ENCODE data around the gene INPP5E.

INPP5E gene

DNA sequence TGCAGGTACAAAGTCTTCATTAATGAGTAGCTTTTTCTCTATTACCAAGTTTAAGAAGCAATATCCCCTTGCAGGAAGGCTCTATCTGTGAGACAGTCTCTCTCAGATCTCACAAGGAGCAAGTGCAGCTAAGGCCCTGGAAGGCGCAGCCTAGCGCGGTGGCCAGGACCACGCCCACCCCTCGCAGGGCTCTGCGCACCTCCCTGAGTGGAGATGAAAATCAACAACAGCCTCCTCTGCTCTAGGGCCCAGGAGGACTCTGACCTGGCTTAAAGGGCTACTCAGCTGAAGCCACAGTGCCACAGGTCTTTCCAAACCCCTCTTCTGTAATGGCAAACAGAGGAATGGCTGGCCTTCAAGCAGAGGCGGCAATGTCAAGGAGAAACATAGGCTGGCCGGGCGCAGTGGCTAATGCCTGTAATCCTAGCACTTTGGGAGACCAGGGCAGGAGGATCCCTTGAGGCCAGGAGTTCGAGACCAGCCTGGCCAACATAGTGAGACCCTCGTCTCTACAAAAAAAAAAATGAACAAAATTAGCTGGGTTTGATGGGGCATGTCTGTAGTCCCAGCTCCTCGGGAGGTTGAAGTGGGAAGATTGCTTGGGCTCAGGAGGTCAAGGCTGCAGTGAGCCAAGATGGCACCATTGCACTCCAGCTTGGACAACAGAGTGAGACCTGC lies 31.3 kb upstream of the INPP5E start:
- peaks cover 100% of the 10 kb centered on the region for H3K36me3 ChIP-seq (ENCODE audit: control insufficient read depth, insufficient read depth, low read length)
- H3K27ac ChIP-seq (ENCODE audit: low read depth, low read length): no peak overlapping the region
- H3K9me3 ChIP-seq (ENCODE audit: control insufficient read depth, insufficient read depth, low read depth, low read length): no peaks in the 10 kb centered on the region
- H3K4me3 ChIP-seq (ENCODE audit: low read depth, low read length): no peak overlapping the region
- no peaks in the 10 kb centered on the region for H3K27me3 ChIP-seq (ENCODE audit: control insufficient read depth, insufficient read depth, low read length)
- no peak overlapping the region for H3K9ac ChIP-seq (ENCODE audit: low read length)
- H3K4me1 ChIP-seq (ENCODE audit: control insufficient read depth, insufficient read depth, low read length): no peaks in the 10 kb centered on the region

DNA sequence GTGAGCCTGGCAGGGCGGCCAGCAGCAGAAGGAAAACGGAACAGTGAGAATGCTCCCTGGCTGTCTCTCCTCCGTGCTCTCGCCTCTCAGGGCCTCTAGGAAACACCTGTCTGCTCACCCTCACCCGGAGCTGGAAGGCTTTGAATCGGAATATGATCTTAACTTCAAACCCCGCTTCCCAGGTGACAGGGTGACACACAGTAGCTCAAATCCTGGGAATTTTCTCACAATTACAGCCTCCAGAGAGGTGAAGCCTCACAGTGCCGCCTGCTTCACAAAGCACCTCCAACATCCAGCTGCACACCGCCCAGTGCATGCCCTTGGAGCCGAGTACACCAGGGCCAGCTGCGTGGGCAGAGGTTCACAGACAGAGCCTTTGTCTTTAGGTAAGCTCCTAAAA lies 30.7 kb upstream of the INPP5E start:
- Histone ChIP-seq H3K36me3 (ENCODE audit: control insufficient read depth, insufficient read depth, low read length) (peaks cover 100% of the 10 kb centered on the region), H3K27me3 (ENCODE audit: control insufficient read depth, insufficient read depth, low read length) (no peaks in the 10 kb centered on the region), H3K9ac (ENCODE audit: low read length) (no peak overlapping the region), H3K9me3 (ENCODE audit: control insufficient read depth, insufficient read depth, low read depth, low read length) (no peaks in the 10 kb centered on the region), H3K4me3 (ENCODE audit: low read depth, low read length) (no peak overlapping the region), H3K4me1 (ENCODE audit: control insufficient read depth, insufficient read depth, low read length) (no peaks in the 10 kb centered on the region), H3K27ac (ENCODE audit: low read depth, low read length) (no peak overlapping the region)

DNA sequence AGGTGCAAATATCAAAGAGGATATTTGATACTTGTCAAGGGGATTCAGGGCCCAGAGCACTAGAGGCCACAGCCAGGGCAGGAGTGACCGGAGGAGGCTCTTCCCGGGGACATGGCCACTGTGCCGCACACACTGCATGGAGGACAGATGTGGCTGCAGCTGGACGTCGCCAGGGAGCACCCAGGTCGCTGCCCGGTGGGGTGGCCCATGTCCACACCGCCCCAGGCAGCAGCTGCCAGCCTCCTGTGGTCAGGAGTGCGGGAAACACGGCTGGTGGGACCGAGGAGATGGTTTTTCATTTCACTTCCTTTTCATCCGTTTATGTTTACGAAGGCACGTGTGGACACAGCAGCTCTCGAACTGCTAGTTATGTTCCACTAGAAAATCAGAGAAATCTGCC lies 28.1 kb upstream of the INPP5E start:
- Histone ChIP-seq H3K27me3 (ENCODE audit: control insufficient read depth, insufficient read depth, low read length) (no peaks in the 10 kb centered on the region), H3K36me3 (ENCODE audit: control insufficient read depth, insufficient read depth, low read length) (peaks cover 100% of the 10 kb centered on the region), H3K9me3 (ENCODE audit: control insufficient read depth, insufficient read depth, low read depth, low read length) (no peaks in the 10 kb centered on the region), H3K9ac (ENCODE audit: low read length) (no peak overlapping the region), H3K27ac (ENCODE audit: low read depth, low read length) (no peak overlapping the region), H3K4me1 (ENCODE audit: control insufficient read depth, insufficient read depth, low read length) (no peaks in the 10 kb centered on the region), H3K4me3 (ENCODE audit: low read depth, low read length) (no peak overlapping the region)

DNA sequence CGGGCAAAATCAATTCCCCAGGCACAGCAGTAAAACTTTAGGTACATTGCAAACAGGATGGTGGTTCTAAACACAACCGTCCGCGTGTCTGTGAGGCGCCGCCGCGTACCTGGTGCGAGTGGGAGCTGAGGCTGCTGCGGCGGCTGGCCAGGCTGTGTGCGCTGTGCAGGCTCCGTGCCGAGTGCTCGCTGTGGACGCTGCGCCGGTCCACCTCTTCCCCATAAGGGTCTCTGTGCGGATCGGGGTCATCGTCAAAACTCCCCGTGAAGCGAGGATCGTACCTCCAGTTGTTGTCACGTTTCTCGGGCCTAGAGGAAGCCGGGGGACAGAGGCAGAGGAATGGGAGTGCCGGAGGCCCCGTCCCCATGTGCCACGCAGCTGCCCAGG lies 26.5 kb upstream of the INPP5E start:
- Histone ChIP-seq H3K4me1 (ENCODE audit: control insufficient read depth, insufficient read depth, low read length) (no peaks in the 10 kb centered on the region), H3K4me3 (ENCODE audit: low read depth, low read length) (no peak overlapping the region), H3K36me3 (ENCODE audit: control insufficient read depth, insufficient read depth, low read length) (peaks cover 99% of the 10 kb centered on the region), H3K27ac (ENCODE audit: low read depth, low read length) (no peak overlapping the region), H3K9me3 (ENCODE audit: control insufficient read depth, insufficient read depth, low read depth, low read length) (no peaks in the 10 kb centered on the region), H3K9ac (ENCODE audit: low read length) (no peak overlapping the region), H3K27me3 (ENCODE audit: control insufficient read depth, insufficient read depth, low read length) (no peaks in the 10 kb centered on the region)

DNA sequence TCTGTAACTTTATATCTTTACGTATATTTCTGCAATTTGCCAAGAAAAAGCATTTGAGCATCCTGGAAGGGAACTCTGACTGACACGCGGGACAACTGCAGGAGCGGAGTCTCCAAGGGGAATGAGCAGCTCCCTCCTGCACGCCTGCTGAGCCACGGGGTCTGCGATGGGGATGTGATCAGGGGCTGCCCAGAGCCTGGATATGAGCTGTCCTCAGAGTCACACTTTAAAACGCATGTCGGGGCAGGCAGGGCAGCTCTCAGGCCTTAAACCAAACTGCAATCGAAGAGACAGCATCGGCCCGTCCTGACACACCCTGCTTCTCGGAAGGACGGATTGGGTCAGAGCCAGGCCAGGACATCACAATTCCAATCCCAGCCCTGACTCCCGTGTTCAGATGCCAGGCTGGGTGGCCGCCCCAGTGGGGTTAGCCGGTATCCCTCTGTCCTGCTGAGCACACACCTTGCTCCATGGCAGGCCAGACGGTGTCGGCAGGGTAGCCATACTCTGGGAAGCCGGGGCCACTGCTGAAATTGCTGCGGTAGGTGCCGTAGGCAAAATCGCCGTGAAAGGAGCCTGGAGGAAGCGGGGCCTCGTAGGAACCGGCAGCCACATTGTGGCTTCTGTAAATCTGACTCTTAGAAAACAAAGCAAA lies 26.0 kb upstream of the INPP5E start:
- Histone ChIP-seq H3K36me3 (ENCODE audit: control insufficient read depth, insufficient read depth, low read length) (peaks cover 99% of the 10 kb centered on the region), H3K27me3 (ENCODE audit: control insufficient read depth, insufficient read depth, low read length) (no peaks in the 10 kb centered on the region), H3K4me1 (ENCODE audit: control insufficient read depth, insufficient read depth, low read length) (no peaks in the 10 kb centered on the region), H3K4me3 (ENCODE audit: low read depth, low read length) (no peak overlapping the region), H3K27ac (ENCODE audit: low read depth, low read length) (no peak overlapping the region), H3K9ac (ENCODE audit: low read length) (no peak overlapping the region), H3K9me3 (ENCODE audit: control insufficient read depth, insufficient read depth, low read depth, low read length) (no peaks in the 10 kb centered on the region)

DNA sequence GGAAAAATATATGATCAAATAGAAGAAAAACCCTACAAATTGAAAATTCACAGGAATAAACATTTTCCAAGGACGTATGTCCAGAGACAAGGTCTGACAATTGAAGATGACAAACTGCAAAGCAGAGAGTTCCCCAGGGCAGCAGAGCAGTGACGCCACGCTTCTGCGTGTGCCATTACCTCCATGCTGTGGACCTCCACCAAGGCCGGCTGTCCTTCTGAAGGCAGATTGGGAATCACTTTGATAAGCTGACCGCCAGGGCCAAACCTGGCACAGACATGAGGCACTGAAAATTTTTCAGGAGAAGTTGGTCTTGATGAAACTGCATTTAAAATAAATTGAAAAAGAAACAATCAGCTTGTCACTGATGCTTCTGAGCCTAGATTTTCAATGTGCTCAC lies 24.6 kb upstream of the INPP5E start:
- Histone ChIP-seq H3K27me3 (ENCODE audit: control insufficient read depth, insufficient read depth, low read length) (no peaks in the 10 kb centered on the region), H3K4me1 (ENCODE audit: control insufficient read depth, insufficient read depth, low read length) (no peaks in the 10 kb centered on the region), H3K9me3 (ENCODE audit: control insufficient read depth, insufficient read depth, low read depth, low read length) (no peaks in the 10 kb centered on the region), H3K9ac (ENCODE audit: low read length) (no peak overlapping the region), H3K36me3 (ENCODE audit: control insufficient read depth, insufficient read depth, low read length) (peaks cover 96% of the 10 kb centered on the region), H3K27ac (ENCODE audit: low read depth, low read length) (no peak overlapping the region), H3K4me3 (ENCODE audit: low read depth, low read length) (no peak overlapping the region)

DNA sequence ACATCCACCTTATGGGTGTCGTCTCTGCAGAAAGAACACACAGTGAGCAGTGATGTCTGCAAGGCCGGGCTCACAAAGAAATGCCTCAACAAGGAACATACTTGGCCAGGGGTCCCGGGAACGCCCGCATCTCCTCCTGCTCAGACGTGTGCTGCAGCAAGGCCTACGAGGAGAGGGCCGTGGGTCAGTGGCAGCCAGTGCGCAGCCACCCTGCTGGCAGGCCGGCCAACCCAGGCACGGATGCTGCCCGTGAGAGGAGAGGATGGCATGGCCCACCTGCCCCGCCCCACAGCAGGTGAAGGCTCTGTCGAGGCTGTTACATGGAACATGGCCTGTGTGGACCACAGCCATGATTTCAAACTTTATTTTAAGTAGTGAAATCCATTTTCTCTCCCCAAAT lies 23.9 kb upstream of the INPP5E start:
- H3K27ac ChIP-seq (ENCODE audit: low read depth, low read length): no peak overlapping the region
- H3K27me3 ChIP-seq (ENCODE audit: control insufficient read depth, insufficient read depth, low read length): no peaks in the 10 kb centered on the region
- H3K9ac ChIP-seq (ENCODE audit: low read length): no peak overlapping the region
- H3K36me3 ChIP-seq (ENCODE audit: control insufficient read depth, insufficient read depth, low read length): peaks cover 96% of the 10 kb centered on the region
- H3K4me3 ChIP-seq (ENCODE audit: low read depth, low read length): no peak overlapping the region
- no peaks in the 10 kb centered on the region for H3K4me1 ChIP-seq (ENCODE audit: control insufficient read depth, insufficient read depth, low read length)
- no peaks in the 10 kb centered on the region for H3K9me3 ChIP-seq (ENCODE audit: control insufficient read depth, insufficient read depth, low read depth, low read length)

DNA sequence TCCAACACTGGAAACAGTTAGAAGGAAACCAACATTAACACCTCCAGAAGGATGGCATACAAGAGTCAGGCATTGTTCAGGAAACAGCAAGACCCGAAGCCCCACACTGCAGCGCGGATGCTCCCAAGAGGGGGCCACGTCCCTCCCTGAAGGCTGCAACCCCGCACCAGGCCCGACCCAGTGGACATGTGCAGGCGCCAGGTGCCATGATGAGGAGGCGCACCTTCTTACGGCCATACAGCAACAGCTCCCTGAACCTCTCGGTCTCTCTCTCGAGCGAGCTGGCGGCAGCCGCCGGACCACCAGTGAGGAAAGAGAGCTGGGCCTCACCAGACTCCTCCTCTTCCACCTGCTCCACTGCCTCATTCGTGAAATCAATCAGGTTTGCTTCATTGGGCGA lies 23.0 kb upstream of the INPP5E start:
- Histone ChIP-seq H3K4me3 (ENCODE audit: low read depth, low read length) (no peak overlapping the region), H3K27ac (ENCODE audit: low read depth, low read length) (no peak overlapping the region), H3K9me3 (ENCODE audit: control insufficient read depth, insufficient read depth, low read depth, low read length) (no peaks in the 10 kb centered on the region), H3K27me3 (ENCODE audit: control insufficient read depth, insufficient read depth, low read length) (no peaks in the 10 kb centered on the region), H3K36me3 (ENCODE audit: control insufficient read depth, insufficient read depth, low read length) (peaks cover 96% of the 10 kb centered on the region), H3K9ac (ENCODE audit: low read length) (no peak overlapping the region), H3K4me1 (ENCODE audit: control insufficient read depth, insufficient read depth, low read length) (no peaks in the 10 kb centered on the region)

DNA sequence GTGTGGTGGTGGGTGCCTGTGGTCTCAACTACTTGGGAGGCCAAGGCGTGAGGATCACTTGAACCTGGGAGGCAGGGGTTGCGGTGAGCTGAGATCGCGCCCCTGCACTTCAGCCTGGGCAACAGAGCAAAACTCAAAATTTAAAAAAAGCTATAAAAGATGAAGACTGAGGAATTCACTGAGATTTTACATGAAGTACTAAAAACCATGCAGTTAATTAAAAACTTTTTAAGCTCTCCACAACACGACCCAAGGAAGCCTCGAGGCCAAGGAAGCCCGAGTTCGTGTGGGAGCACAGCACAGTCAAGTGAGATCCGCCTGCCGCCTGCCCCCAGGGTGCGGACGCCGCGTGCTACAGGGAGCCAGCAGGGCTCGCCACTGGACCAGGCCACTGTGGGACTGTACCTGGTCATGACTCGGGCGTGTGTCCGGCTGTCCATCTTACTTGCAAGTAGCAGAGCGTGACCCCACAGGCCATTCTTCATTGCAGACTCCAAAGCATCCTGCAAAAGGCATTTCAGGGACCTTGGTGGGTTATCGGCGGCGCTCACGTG lies 21.2 kb upstream of the INPP5E start:
- Histone ChIP-seq H3K9ac (ENCODE audit: low read length) (no peak overlapping the region), H3K9me3 (ENCODE audit: control insufficient read depth, insufficient read depth, low read depth, low read length) (no peaks in the 10 kb centered on the region), H3K36me3 (ENCODE audit: control insufficient read depth, insufficient read depth, low read length) (peaks cover 96% of the 10 kb centered on the region), H3K27ac (ENCODE audit: low read depth, low read length) (no peak overlapping the region), H3K27me3 (ENCODE audit: control insufficient read depth, insufficient read depth, low read length) (no peaks in the 10 kb centered on the region), H3K4me1 (ENCODE audit: control insufficient read depth, insufficient read depth, low read length) (no peaks in the 10 kb centered on the region), H3K4me3 (ENCODE audit: low read depth, low read length) (no peak overlapping the region)

DNA sequence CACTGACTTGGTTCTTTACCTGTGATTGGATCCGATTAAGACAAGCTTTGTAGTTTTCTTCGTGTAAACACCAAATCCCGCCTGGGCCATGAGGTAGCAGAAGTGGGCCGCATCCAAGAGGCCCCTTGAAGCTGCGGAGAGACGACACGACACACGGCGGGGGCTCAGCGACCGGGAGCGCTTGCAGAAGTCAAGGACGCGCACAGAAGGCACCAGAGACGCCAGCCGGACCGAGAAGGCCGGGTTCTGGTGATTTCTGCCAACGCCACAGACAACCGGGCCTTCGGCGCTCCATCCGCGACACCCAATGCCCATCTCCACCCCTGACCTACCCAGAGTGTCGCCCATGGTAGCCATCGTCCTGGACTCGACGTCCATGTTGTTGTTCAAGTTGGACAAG lies 19.8 kb upstream of the INPP5E start:
- Histone ChIP-seq H3K27me3 (ENCODE audit: control insufficient read depth, insufficient read depth, low read length) (no peaks in the 10 kb centered on the region), H3K4me1 (ENCODE audit: control insufficient read depth, insufficient read depth, low read length) (no peaks in the 10 kb centered on the region), H3K4me3 (ENCODE audit: low read depth, low read length) (no peak overlapping the region), H3K36me3 (ENCODE audit: control insufficient read depth, insufficient read depth, low read length) (peaks cover 96% of the 10 kb centered on the region), H3K9ac (ENCODE audit: low read length) (no peak overlapping the region), H3K9me3 (ENCODE audit: control insufficient read depth, insufficient read depth, low read depth, low read length) (no peaks in the 10 kb centered on the region), H3K27ac (ENCODE audit: low read depth, low read length) (no peak overlapping the region)

DNA sequence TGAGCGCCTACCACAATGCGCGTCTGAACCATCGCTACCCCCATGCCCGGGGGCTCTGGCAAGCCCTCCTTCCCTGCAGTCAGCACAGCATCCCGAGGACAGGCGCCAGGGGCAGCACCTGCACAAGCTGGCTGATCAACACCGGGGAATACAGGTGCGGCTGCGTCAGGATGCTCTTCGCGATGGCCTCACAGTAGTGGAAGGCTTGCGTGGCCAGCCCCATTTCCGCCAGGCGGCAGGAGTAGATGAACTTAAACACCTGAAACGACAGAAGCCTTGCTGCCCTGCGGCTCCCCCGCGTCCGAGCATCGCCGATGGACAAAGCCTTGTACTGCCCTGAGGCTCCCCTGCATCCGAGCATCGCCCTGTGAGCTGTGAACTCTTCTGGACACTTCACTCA lies 17.7 kb upstream of the INPP5E start:
- no peak overlapping the region for H3K27ac ChIP-seq (ENCODE audit: low read depth, low read length)
- H3K4me3 ChIP-seq (ENCODE audit: low read depth, low read length): no peak overlapping the region
- peaks cover 90% of the 10 kb centered on the region for H3K36me3 ChIP-seq (ENCODE audit: control insufficient read depth, insufficient read depth, low read length)
- H3K27me3 ChIP-seq (ENCODE audit: control insufficient read depth, insufficient read depth, low read length): no peaks in the 10 kb centered on the region
- H3K9ac ChIP-seq (ENCODE audit: low read length): no peak overlapping the region
- H3K4me1 ChIP-seq (ENCODE audit: control insufficient read depth, insufficient read depth, low read length): no peaks in the 10 kb centered on the region
- H3K9me3 ChIP-seq (ENCODE audit: control insufficient read depth, insufficient read depth, low read depth, low read length): no peaks in the 10 kb centered on the region
